HepG2 (cell line): Measurements from ENCODE around the gene ANKRD52. TPM values are rescaled to one million over a fixed set of nuclear protein-coding genes. Genes with fewer than 3 reads are reported as not detected.

Source experiments
- GATAD2A ChIP-seq: IDR thresholded peaks from 2 replicates; pipeline ENCODE4 v1.6.1; 2016
- HNRNPK ChIP-seq: fragments of 200-400 bp; formaldehyde crosslinking; IDR thresholded peaks from 2 replicates; pipeline ENCODE4 v1.6.1; 2018; ENCODE audit warnings: low read length, low read depth, moderate library complexity, mild to moderate bottlenecking; ENCODE audit not compliant: poor library complexity, severe bottlenecking
- HOXA5 ChIP-seq: sonication (generic); formaldehyde crosslinking; IDR thresholded peaks from 2 replicates; pipeline ENCODE4 v1.4.0; 2020; ENCODE audit warnings: missing genetic modification reagents
- HOXA9 ChIP-seq: sonication (generic); formaldehyde crosslinking; IDR thresholded peaks from 2 replicates; pipeline ENCODE4 v1.8.1; 2022; ENCODE audit warnings: missing genetic modification reagents, mild to moderate bottlenecking, moderate library complexity, borderline replicate concordance
- PCBP1 ChIP-seq: fragments of 200-400 bp; formaldehyde crosslinking; IDR thresholded peaks from 2 replicates; pipeline ENCODE4 v1.6.1; 2017; ENCODE audit warnings: mild to moderate bottlenecking, low read depth, low read length, borderline replicate concordance
- TGIF2 ChIP-seq: IDR thresholded peaks from 2 replicates; pipeline ENCODE4 v1.6.1; 2016; ENCODE audit warnings: control low read depth, missing compliant biosample characterization
- ZFP36 ChIP-seq: fragments of 150-350 bp; IDR thresholded peaks from 2 replicates; pipeline ENCODE4 v1.6.1; 2018; ENCODE audit warnings: borderline replicate concordance, low read length, low read depth; ENCODE audit not compliant: partially characterized antibody
- ZFP90 ChIP-seq: sonication (generic); formaldehyde crosslinking; IDR thresholded peaks from 2 replicates; pipeline ENCODE4 v1.8.0; 2022; ENCODE audit warnings: missing genetic modification reagents, mild to moderate bottlenecking, inconsistent platforms, borderline replicate concordance
- ZNF891 ChIP-seq: sonication (generic); formaldehyde crosslinking; IDR thresholded peaks from 2 replicates; pipeline ENCODE4 v1.5.0; 2020; ENCODE audit warnings: mild to moderate bottlenecking, missing genetic modification reagents
- polyA plus RNA-seq, 8 experiments: library from polyadenylated mRNA; depleted of rRNA in 3 of 8; stranded (reverse) in 7 of 8; unstranded in 1 of 8; fragments of >200 nt; fragmentation: Illumina TruSeq in 4 of 8; extraction: Trizol in 4 of 8; gene quantifications; 2 replicates each; pipeline versions ENCODE4 v1.2.1 to v1.2.3, GENCODE V29; 2011 to 2016; ENCODE audit warnings: low read depth in 4 of 8, missing spikeins in 1 of 8, mixed read lengths in 1 of 8; ENCODE audit not compliant: insufficient read depth in 1 of 8
- total RNA-seq, 5 experiments: library from RNA; depleted of rRNA; stranded (reverse); fragments of >200 nt; fragmentation: Illumina TruSeq; extraction: Trizol; gene quantifications; 2 replicates each; pipeline ENCODE4 v1.2.3, GENCODE V29; 2016; ENCODE audit warnings: low read depth in 1 of 5
- TF ChIP-seq, protein P1 (sequence below): sonication (generic); formaldehyde crosslinking; IDR thresholded peaks from 2 replicates; pipeline ENCODE4 v1.5.0; 2020; ENCODE audit warnings: mild to moderate bottlenecking, missing genetic modification reagents
- TF ChIP-seq, protein P2 (sequence below), 2 experiments: sonication (generic) in 1 of 2; formaldehyde crosslinking in 1 of 2; IDR thresholded peaks; 2 replicates each; pipeline versions ENCODE4 v1.4.0 to v1.6.1; 2016 to 2020; ENCODE audit warnings: borderline replicate concordance in 1 of 2, low read depth in 1 of 2, mild to moderate bottlenecking in 1 of 2, missing genetic modification reagents in 1 of 2
- TF ChIP-seq, protein P3 (sequence below): IDR thresholded peaks from 2 replicates; pipeline ENCODE4 v1.6.1; 2018; ENCODE audit warnings: missing genetic modification reagents, mild to moderate bottlenecking, missing compliant biosample characterization
- TF ChIP-seq, protein P4 (sequence below): sonication (generic); formaldehyde crosslinking; IDR thresholded peaks from 2 replicates; pipeline ENCODE4 v1.4.0; 2020; ENCODE audit warnings: missing genetic modification reagents, borderline replicate concordance

Gene ANKRD52
- total and polyA plus RNA-seq, 2 of the 13 experiments (the other 11 are each of a cell fraction or from before 2014, with no cell fraction given) = 7.8 to 9.2 TPM

DNA sequence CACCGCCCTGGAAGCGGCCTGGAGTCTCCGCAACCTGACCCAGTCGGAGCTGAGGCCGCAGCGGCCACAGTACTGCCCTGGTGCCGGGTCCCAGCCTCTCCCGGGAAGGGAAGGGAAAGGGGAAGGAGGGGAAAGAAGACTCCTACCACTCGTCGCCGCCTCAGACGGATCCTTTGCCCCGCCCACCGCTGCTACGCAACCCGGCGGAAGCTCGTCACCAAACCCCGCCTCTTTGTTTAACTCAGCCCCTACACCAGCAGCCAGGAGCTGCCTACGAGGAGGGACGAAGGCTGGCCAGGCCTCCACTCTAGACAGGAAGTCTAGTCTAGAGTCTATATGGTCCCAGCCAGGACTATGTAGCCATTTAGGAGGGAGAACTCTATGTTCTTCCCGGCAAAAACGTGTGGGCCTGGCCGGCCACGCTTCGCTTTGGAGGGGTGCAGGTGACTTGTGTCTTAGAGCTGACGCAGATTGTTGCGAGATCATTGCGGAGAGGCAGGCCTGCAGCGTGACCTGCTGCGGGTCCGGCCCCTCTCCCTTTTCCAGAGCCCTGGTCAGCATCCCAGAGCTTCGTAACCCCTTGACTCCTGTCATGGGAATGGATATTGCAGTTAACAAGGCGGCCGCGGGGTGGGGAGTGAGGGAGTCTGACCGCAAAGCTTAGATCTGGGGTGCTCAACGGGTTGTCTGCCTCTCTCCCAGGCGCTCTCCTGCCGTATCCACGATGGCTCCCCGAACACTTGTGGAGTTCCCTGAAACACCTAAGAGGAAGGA is 36.2 kb downstream of the ANKRD52 start, which contains the start of gene RNF41 (continued):
- TF ChIP-seq, protein P1, sequence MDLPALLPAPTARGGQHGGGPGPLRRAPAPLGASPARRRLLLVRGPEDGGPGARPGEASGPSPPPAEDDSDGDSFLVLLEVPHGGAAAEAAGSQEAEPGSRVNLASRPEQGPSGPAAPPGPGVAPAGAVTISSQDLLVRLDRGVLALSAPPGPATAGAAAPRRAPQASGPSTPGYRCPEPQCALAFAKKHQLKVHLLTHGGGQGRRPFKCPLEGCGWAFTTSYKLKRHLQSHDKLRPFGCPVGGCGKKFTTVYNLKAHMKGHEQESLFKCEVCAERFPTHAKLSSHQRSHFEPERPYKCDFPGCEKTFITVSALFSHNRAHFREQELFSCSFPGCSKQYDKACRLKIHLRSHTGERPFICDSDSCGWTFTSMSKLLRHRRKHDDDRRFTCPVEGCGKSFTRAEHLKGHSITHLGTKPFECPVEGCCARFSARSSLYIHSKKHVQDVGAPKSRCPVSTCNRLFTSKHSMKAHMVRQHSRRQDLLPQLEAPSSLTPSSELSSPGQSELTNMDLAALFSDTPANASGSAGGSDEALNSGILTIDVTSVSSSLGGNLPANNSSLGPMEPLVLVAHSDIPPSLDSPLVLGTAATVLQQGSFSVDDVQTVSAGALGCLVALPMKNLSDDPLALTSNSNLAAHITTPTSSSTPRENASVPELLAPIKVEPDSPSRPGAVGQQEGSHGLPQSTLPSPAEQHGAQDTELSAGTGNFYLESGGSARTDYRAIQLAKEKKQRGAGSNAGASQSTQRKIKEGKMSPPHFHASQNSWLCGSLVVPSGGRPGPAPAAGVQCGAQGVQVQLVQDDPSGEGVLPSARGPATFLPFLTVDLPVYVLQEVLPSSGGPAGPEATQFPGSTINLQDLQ = no peak
- TF ChIP-seq ZFP90 = peak; percentile 83; the same call in 1 of the 2 replicates
- TF ChIP-seq ZFP36 = no peak
- TF ChIP-seq, protein P2, sequence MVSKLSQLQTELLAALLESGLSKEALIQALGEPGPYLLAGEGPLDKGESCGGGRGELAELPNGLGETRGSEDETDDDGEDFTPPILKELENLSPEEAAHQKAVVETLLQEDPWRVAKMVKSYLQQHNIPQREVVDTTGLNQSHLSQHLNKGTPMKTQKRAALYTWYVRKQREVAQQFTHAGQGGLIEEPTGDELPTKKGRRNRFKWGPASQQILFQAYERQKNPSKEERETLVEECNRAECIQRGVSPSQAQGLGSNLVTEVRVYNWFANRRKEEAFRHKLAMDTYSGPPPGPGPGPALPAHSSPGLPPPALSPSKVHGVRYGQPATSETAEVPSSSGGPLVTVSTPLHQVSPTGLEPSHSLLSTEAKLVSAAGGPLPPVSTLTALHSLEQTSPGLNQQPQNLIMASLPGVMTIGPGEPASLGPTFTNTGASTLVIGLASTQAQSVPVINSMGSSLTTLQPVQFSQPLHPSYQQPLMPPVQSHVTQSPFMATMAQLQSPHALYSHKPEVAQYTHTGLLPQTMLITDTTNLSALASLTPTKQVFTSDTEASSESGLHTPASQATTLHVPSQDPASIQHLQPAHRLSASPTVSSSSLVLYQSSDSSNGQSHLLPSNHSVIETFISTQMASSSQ (IDR thresholded peaks at IDR 0.05; ENCODE audit: low read depth) = no peak
- TF ChIP-seq, protein P2 (CRISPR knock-in tag; IDR thresholded peaks at IDR 0.05; ENCODE audit: borderline replicate concordance) = peak; percentile 62; the same call in 1 of the 2 replicates
- TF ChIP-seq ZNF891 = peak; percentile 93; the same call in 1 of the 2 replicates
- TF ChIP-seq HOXA5 = no peak
- TF ChIP-seq, protein P3, sequence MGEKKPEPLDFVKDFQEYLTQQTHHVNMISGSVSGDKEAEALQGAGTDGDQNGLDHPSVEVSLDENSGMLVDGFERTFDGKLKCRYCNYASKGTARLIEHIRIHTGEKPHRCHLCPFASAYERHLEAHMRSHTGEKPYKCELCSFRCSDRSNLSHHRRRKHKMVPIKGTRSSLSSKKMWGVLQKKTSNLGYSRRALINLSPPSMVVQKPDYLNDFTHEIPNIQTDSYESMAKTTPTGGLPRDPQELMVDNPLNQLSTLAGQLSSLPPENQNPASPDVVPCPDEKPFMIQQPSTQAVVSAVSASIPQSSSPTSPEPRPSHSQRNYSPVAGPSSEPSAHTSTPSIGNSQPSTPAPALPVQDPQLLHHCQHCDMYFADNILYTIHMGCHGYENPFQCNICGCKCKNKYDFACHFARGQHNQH (CRISPR knock-in tag) = peak; percentile 85
- no peak for TF ChIP-seq HOXA9 (CRISPR knock-in tag)
- TF ChIP-seq PCBP1 = 0 out of 2 replicates have a peak, but pooled peaks have one; percentile 87
- no peak; the same call in 1 of the 2 replicates for TF ChIP-seq TGIF2
- TF ChIP-seq GATAD2A (CRISPR knock-in tag) = peak; percentile 60
- TF ChIP-seq, protein P4, sequence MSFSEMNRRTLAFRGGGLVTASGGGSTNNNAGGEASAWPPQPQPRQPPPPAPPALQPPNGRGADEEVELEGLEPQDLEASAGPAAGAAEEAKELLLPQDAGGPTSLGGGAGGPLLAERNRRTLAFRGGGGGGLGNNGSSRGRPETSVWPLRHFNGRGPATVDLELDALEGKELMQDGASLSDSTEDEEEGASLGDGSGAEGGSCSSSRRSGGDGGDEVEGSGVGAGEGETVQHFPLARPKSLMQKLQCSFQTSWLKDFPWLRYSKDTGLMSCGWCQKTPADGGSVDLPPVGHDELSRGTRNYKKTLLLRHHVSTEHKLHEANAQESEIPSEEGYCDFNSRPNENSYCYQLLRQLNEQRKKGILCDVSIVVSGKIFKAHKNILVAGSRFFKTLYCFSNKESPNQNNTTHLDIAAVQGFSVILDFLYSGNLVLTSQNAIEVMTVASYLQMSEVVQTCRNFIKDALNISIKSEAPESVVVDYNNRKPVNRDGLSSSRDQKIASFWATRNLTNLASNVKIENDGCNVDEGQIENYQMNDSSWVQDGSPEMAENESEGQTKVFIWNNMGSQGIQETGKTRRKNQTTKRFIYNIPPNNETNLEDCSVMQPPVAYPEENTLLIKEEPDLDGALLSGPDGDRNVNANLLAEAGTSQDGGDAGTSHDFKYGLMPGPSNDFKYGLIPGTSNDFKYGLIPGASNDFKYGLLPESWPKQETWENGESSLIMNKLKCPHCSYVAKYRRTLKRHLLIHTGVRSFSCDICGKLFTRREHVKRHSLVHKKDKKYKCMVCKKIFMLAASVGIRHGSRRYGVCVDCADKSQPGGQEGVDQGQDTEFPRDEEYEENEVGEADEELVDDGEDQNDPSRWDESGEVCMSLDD (CRISPR knock-in tag) = no peak; the same call in 1 of the 2 replicates
- TF ChIP-seq HNRNPK = peak; percentile 87
